ENCODE results near the gene INTS11.

DNA sequence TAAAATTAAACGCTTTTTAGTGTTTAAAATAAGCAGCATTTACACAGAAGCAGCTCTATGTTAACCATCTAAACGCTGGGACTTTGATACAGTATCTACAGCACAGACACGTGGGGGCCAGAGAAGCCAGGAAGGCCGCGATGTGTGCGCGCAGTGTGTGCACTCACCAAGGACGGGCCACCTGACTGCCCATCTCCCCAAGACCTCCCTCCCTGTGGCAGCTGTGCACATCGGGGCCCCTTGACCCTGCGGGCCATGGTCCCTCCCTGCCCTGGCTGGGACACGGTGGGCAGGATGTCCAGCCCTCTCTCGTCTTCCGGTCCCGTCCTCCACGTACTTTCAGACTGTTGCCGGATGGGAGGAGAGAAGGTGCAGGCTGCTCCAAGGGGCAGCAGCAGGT, 10.8 kb upstream of the INTS11 start:
- TF ChIP-seq, protein P1, sequence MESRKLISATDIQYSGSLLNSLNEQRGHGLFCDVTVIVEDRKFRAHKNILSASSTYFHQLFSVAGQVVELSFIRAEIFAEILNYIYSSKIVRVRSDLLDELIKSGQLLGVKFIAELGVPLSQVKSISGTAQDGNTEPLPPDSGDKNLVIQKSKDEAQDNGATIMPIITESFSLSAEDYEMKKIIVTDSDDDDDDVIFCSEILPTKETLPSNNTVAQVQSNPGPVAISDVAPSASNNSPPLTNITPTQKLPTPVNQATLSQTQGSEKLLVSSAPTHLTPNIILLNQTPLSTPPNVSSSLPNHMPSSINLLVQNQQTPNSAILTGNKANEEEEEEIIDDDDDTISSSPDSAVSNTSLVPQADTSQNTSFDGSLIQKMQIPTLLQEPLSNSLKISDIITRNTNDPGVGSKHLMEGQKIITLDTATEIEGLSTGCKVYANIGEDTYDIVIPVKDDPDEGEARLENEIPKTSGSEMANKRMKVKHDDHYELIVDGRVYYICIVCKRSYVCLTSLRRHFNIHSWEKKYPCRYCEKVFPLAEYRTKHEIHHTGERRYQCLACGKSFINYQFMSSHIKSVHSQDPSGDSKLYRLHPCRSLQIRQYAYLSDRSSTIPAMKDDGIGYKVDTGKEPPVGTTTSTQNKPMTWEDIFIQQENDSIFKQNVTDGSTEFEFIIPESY (IDR thresholded peaks at IDR 0.05), result no peak
- TF ChIP-seq SP1 (IDR thresholded peaks at IDR 0.05), result no peak
- TF ChIP-seq, protein P2, sequence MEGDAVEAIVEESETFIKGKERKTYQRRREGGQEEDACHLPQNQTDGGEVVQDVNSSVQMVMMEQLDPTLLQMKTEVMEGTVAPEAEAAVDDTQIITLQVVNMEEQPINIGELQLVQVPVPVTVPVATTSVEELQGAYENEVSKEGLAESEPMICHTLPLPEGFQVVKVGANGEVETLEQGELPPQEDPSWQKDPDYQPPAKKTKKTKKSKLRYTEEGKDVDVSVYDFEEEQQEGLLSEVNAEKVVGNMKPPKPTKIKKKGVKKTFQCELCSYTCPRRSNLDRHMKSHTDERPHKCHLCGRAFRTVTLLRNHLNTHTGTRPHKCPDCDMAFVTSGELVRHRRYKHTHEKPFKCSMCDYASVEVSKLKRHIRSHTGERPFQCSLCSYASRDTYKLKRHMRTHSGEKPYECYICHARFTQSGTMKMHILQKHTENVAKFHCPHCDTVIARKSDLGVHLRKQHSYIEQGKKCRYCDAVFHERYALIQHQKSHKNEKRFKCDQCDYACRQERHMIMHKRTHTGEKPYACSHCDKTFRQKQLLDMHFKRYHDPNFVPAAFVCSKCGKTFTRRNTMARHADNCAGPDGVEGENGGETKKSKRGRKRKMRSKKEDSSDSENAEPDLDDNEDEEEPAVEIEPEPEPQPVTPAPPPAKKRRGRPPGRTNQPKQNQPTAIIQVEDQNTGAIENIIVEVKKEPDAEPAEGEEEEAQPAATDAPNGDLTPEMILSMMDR (IDR thresholded peaks at IDR 0.05; ENCODE audit: low read depth, low read length, missing input control), result no peak
- no peak for TF ChIP-seq YY1 (IDR thresholded peaks at IDR 0.05)
- no peak for TF ChIP-seq HNF4A (conservative IDR thresholded peaks at IDR 0.05)
- TF ChIP-seq, protein P3, sequence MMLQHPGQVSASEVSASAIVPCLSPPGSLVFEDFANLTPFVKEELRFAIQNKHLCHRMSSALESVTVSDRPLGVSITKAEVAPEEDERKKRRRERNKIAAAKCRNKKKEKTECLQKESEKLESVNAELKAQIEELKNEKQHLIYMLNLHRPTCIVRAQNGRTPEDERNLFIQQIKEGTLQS (IDR thresholded peaks at IDR 0.05), result no peak
- TF ChIP-seq RAD21 (IDR thresholded peaks at IDR 0.05), result no peak
- TF ChIP-seq, protein P4, sequence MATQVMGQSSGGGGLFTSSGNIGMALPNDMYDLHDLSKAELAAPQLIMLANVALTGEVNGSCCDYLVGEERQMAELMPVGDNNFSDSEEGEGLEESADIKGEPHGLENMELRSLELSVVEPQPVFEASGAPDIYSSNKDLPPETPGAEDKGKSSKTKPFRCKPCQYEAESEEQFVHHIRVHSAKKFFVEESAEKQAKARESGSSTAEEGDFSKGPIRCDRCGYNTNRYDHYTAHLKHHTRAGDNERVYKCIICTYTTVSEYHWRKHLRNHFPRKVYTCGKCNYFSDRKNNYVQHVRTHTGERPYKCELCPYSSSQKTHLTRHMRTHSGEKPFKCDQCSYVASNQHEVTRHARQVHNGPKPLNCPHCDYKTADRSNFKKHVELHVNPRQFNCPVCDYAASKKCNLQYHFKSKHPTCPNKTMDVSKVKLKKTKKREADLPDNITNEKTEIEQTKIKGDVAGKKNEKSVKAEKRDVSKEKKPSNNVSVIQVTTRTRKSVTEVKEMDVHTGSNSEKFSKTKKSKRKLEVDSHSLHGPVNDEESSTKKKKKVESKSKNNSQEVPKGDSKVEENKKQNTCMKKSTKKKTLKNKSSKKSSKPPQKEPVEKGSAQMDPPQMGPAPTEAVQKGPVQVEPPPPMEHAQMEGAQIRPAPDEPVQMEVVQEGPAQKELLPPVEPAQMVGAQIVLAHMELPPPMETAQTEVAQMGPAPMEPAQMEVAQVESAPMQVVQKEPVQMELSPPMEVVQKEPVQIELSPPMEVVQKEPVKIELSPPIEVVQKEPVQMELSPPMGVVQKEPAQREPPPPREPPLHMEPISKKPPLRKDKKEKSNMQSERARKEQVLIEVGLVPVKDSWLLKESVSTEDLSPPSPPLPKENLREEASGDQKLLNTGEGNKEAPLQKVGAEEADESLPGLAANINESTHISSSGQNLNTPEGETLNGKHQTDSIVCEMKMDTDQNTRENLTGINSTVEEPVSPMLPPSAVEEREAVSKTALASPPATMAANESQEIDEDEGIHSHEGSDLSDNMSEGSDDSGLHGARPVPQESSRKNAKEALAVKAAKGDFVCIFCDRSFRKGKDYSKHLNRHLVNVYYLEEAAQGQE (IDR thresholded peaks at IDR 0.05), result no peak
- TF ChIP-seq TAF1 (conservative IDR thresholded peaks at IDR 0.05), result no peak
- TF ChIP-seq FOXA1 (IDR thresholded peaks at IDR 0.05), result no peak

Data from liver (tissue), 3 donors.